GM18505 (cell line): ENCODE measurements around the gene TTLL12.

ENCODE experiments used
- ATAC-seq: cut with Tn5 transposase; IDR thresholded peaks from one replicate; pipeline ENCODE4 v1.9.1; 2021; ENCODE audit not compliant: unreplicated experiment
- POLR2A ChIP-seq: IDR thresholded peaks from 4 replicates; pipeline ENCODE4 v1.6.1; 2011; ENCODE audit warnings: borderline replicate concordance; ENCODE audit not compliant: insufficient read depth, insufficient read length; ENCODE audit errors: extremely low read depth

Gene TTLL12

DNA sequence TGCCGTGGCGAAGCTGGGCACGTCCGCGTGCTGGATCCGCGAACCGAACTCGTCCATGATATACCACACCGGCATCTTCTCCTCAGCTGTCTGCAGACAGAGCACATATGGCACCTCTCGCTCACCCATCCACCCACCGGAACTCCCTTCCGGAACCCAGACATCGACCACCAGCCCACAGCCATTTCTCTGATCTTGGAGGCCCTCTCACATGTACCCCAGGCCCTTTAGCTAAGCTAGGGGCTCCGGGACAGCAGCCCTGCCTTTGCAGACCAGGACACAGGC, 7.1 kb downstream of the TTLL12 start:
- no peak for ATAC-seq
- no peak for TF ChIP-seq POLR2A

DNA sequence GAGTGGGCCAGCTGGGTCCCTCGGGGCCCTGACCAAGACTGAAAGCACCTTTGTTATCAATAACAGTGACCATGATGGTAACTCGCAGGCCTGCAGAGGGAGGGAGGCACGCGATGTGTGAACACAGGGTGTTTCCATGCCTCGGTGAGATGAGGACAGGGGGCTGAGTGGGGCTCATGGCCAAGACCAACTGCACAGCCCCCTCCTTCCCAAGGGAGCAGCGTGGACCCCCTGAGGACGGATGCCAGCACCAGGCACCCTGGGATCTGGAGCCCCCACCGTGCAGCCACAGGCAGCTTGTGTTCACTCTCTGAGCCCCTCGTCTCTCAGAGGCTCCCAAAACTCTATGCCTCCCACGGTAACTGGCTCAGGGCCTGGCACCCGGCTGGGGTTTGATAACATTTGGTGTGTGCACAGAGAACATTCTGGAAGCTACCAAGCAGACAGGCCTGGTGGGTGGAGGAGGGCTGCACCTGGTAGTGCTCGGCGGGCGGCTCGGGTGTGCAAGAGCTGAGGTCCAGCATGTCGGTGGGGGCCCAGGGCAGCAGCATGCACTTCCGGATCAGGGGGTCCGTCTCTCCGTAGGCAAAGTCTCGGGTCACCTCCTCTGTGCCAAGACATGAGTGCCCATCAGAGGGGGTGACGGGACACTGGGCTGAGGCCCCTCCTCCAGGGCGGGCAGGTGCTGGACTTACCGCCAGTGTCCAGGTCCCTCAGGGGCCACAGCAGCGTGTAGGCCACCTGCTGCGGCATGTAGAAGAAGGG, 7.6 kb downstream of the TTLL12 start:
- ATAC-seq, result no peak
- TF ChIP-seq POLR2A, result no peak

DNA sequence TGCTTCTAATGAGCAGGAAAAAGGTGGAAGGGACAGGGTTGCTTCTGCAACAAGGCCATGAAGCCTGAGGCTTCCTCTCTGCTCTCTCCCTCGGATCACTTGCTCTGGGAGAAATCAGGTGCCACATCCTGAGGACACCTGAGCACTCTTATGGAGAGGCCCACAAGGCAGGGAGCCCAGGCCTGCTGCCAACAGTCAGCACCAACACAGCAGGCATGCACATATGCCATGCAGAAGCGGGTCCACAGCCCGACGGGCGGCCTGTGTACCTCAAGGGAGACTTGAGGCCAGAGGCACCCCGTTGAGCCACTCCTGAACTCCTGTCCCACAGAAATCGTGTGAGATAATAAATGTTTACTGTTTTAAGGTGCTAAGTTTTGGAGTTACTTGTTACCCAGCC, 9.5 kb downstream of the TTLL12 start:
- no peak for ATAC-seq
- TF ChIP-seq POLR2A, result no peak

- no peak for ATAC-seq
- TF ChIP-seq POLR2A, result no peak
Measured at GRCh38 chr22:43176090-43176489, 10.8 kb downstream of the TTLL12 start.

- no peak for ATAC-seq
- no peak for TF ChIP-seq POLR2A
Measured at GRCh38 chr22:43174941-43175531, 11.9 kb downstream of the TTLL12 start.

DNA sequence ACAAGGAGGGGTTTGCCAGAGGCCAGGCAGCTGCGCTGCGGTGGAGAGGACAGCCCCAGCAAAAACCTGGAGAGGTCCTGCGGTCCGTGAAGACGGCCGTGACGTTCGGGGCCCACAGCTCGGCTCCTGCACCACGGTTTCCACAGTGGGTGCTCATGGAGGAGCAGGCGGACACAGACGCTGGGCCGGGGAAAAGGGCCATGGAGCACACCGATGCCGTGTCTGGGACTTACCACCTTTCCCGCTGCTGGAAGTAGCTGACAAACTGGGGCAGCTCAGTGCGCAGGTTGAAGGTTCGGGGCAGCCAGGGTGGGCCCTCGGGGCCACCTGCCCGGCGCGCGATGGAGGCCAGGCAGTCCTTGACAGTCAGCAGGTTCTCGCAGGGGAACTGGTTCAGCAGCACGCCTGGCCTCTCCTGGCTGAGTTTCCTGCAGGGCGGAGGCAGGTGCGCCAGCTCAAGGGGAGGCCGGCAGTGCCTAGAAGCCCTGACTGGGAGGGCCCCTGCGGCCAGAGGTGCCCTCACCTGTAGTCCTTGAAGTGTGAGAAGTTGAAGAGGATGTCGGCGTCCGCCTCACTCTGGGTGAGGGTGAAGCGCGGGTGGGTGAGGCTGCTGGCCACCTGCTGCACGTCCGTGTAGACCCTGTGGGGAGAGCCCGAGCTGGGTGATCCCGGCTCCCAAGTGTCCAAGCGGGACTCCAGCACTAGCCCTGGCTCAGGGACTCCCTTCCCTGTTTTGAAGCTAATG, 12.8 kb downstream of the TTLL12 start:
- no peak for TF ChIP-seq POLR2A
- ATAC-seq, result no peak

DNA sequence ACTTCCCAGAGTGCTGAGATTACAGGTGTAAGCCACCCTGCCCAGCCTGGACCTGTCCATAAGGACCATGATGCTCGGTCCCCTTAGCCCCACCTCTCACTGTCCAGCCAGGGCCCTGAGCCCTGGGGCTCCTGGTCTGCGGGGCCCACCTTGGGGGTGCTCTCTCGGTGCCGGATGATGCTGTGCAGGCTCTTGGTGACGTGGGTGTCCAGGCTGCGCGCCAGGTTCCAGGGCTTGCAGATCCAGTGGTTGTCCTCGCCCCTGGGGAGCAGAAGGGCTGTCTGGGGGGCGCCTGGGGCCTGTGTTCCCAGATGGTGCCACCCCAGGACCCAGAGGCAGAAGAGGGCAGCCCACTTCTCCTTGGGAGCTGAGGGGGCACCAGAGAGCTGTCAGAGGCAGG, 13.4 kb downstream of the TTLL12 start:
- TF ChIP-seq POLR2A, result no peak
- ATAC-seq, result no peak

- no peak for TF ChIP-seq POLR2A
- ATAC-seq, result no peak
Measured at GRCh38 chr22:43172191-43172590, 14.7 kb downstream of the TTLL12 start.

- ATAC-seq, result no peak
Measured at GRCh38 chr22:43171607-43172006, 15.3 kb downstream of the TTLL12 start.

GRCh38 chr22:43171019-43171491, 15.9 kb downstream of the TTLL12 start:
- no peak for ATAC-seq
- no peak for TF ChIP-seq POLR2A

More at GRCh38 chr22:43171607-43172006, 15.3 kb downstream of the TTLL12 start:
- no peak for TF ChIP-seq POLR2A

DNA sequence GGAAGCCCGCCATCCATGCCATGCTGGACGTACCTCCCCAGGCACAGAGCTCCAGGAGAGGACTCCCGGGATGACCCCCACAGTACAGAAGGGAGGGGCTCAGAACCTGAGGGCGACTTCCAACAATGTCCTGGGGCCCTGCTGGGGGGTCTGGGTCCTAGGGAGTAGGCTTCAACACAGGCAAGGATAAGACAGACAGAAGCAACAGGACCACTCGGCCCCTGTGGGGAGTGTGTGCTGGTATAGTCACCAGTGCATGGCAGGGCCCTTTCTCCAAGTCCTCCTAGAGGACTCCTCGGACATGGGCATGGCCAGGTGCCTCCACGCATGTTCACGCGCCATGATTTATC, 16.8 kb downstream of the TTLL12 start:
- no peak for TF ChIP-seq POLR2A
- no peak for ATAC-seq

GRCh38 chr22:43169310-43170130, 17.4 kb downstream of the TTLL12 start:
- no peak for ATAC-seq
- TF ChIP-seq POLR2A, result no peak
